ENCODE data around the gene SLK.

Gene SLK

DNA sequence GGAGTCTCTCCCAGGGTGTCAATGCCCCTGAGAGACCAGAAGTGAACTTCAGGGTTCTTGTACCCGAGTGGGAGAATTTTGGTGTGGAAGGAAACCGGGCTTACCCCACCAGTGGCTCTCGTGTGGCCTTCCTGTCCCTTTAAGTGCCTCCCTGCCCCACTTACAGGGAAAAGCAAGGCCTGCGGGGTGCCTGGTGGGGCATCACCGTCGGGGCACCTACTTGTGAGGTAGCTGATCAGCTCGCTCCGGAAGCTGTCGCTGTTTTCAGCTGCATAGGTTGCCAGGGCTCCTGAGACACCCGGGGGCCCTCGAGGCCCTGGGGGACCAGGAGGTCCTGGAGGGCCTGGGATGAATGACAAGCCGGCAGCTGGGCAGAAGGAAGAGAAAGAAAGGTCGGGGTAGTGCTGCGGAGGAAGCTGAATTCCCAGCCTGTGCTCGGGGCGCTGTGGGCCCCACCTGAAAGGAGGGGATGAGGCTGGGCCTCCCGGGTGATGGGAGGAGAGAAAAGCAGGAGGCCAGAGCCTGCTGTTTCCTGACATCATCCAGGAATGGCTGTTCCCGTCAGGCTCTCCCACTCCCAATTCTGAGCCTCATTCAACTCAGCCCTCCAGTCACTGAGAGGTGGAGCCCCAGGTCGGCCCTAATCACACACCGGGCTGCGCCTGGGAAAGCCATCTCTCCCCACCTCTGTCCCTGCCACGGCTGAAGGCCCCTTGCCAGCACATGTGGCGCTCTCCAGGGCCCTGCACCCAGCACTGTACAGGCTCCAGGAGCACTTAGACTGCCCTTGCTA lies 67.7 kb downstream of the SLK start:
- no peak for DNase-seq

GRCh38 chr10:104035194-104036068 lies 68.5 kb downstream of the SLK start:
- no peak for DNase-seq

DNA sequence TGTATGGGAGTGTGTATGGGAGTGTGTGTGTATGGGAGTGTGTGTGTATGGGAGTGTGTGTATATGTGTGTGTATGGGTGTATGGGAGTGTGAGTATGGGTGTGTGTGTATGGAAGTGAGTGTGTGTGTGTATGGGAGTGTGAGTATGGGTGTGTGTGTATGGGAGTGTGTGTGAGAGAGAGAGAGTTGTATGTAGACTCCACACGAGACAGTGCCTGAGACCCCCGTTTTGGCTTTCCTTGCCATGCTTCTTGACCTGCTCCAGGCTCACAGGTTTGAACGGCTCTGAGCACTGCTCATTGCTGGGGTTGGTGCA lies 69.1 kb downstream of the SLK start:
- no peak for DNase-seq

DNA sequence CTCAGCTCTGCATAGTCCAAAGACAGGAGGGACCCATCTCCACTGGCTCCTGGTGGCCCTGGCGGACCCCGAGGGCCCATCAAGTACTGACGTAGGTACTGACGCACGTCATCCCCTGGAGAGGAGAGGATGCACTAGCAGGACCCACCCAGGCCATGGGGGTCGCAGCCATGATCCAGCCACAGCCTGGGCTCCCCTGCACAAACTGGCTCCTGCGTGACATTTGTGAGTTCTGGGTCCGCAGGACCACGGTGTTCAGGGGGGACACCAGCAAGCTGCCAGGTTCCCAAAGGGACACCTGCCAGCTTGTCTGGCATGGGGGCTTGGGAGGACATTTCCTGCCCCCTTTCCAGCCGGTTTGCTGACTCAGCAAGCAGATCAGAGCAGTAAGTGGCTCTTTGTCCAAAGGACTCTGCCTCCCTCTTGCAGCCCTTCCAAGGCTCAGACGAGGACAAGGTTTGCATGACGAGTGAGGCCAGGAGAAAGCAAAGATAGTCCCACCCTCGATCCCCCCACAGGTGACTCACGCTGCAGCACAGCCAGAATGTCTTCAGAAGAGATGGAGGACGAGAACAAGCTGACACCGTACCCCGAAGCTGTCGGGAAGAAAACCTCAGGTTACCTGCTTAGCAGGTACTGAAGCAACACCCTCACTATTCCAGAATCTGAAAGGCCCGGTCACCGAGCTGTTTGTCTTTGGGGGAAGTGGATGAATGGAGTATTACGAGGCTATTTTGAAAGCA lies 69.7 kb downstream of the SLK start:
- no peak for DNase-seq

- no peak for DNase-seq
These were observed 70.5 kb downstream of the SLK start for GRCh38 chr10:104037261-104037951.

GRCh38 chr10:104038537-104038936 lies 71.6 kb downstream of the SLK start:
- no peak for DNase-seq

DNA sequence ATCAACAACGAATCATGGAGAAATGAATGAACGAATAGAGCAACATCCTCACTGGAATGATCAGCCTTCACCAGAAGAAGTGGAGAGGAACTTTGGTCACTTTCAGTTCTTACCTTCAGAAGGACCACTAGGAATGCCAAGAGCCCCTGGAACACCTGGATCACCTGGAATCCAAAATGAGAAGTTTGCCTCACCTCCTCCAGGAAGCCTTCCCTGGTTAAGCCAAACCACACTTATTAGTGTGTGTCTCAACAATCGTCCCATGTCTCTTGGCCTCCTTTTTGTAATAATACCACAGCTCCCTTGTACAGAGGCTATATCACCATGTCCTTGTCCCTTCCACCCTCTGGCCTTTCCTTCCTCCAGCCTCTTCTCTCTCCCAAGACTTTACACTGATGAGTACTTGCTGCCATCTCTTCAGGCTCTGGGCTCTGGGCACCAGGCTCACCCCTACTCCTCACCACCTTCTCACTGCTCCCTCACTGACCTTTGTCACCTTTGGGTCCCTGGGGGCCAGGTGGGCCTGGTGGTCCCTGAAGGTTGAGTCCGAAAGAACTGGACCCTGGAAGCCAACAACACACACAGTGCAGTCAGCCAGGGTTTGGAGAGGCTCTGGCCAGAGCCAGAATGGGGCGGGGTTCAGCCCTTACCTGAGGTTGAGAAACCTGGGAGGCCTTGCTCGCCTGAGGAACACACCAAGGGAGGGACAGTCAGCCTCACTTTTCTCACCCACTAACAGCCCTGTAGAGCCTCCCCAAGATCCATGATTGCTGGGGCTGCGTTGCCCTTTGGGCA lies 72.2 kb downstream of the SLK start:
- no peak for DNase-seq

DNA sequence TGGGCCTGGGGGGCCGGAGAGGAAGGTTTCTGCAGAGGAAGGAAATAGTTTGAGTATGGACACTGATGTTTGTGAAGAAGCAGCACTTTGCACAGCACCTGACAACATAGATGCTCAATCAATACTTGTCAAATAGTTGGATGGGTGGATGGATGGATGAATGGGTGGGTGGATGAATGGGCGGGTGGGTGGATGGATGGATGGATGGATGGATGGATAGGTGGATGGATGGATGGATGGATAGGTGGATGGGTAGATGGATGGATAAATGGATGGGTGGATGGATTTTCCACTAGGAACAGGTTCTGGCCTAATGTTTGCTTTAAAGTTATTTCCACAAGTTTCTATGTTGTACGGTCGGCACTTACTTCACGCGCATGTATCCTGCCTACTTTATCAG lies 73.4 kb downstream of the SLK start:
- no peak for DNase-seq

DNA sequence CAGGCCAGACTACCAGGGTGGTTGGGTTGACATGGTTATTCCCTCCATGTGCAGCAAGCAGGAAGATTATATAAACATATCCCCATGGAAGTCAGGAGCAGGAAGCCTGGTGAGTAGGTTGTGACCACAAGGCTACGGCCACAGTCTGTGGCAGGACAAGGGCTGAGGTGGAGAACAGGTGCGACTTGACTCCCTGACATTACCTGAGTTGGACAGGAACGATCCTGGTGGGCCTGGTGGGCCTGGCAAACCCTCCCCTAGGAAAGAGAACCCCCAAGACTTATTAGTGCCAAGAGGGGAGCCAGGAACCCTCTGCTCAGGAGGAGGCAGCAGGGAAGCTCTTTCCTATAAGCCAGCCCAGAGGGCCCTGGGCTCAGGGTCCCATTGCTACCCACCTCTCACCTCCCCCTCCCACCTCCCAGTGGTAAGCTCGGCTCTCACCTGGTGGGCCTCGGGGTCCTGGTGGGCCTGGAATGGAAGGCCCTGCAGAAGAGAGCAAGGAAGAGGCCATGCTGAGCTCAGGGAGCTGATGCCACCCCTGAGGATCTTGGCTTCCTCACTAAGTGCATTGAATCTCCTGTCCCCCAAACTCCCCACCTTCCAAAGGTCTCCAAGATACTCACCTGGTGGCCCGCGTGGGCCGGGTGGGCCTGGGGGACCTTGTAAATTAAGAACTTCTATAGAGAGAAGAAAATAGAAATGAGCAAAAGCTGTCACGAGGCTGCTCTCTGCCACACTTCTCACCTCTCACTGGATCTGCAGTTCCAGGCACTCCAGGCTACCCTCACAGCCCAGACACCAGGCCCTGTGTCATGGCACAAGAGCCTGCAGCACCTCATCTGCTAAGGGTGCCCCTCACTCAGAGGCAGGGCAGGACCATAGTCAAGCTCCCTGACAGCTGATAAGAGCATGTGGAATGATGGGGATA lies 74.2 kb downstream of the SLK start:
- no peak for DNase-seq

DNA sequence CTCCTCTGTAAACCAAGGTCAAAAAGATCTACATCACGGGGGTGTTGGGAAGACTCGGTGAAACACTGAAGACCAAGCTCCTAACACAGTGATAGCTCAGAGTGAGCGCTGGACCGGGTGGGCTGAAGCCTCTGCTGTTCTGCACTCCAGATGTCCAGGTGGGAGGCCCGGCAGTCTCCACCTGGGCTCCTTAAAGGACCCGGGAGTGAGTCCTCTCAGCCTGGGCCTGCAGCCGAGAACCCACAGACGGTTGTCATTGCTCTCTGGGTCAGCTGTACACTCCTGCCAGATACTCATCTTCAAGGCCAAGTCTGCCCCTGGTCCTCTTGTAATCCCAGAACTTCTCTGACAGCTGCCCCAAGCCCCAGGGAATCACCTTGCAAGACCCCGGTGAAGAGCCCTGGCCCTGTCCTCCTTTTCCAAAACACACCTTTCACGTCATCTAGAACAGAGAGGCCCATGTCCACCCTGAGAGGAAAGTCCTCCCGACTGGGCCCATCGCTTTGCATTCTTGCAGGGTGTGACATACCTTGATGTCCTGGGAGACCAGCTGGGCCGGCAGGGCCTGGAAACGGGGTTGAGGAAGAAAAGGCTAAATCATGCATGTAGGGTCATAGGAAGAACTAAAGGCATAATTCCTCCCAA lies 75.1 kb downstream of the SLK start:
- no peak for DNase-seq

DNA sequence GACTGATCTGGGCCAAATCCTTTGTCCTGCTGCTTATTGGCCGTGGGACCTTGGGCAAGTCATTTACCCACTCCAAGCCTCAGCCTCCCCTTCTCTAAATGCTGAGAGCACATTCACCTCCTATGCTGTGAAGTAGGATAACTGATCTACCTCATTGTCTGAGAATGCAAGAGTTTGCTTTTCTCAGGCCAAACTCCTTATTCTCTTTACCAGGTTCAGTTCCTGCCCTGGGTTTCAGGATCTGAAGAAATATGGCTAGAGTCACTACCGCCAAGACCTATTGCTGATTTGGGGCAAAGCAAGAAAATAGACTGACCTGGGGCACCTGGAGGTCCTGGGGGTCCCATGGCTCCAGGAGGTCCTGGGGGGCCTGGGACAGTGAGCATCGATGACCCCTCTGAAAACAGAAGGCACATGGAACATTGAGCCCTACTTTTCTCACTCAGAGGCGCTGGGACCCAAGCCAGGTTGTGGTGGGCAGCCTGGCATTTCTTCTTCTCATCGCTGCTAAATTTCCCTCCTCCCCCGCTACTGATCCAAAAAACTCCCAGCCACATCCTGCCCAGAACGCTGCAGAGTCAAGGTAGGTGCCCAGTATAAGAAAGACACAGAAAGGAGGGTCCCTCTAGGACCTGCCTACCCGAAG lies 76.4 kb downstream of the SLK start:
- no peak for DNase-seq

- DNase-seq, result no peak
These were observed 76.9 kb downstream of the SLK start for GRCh38 chr10:104043854-104044253.

DNA sequence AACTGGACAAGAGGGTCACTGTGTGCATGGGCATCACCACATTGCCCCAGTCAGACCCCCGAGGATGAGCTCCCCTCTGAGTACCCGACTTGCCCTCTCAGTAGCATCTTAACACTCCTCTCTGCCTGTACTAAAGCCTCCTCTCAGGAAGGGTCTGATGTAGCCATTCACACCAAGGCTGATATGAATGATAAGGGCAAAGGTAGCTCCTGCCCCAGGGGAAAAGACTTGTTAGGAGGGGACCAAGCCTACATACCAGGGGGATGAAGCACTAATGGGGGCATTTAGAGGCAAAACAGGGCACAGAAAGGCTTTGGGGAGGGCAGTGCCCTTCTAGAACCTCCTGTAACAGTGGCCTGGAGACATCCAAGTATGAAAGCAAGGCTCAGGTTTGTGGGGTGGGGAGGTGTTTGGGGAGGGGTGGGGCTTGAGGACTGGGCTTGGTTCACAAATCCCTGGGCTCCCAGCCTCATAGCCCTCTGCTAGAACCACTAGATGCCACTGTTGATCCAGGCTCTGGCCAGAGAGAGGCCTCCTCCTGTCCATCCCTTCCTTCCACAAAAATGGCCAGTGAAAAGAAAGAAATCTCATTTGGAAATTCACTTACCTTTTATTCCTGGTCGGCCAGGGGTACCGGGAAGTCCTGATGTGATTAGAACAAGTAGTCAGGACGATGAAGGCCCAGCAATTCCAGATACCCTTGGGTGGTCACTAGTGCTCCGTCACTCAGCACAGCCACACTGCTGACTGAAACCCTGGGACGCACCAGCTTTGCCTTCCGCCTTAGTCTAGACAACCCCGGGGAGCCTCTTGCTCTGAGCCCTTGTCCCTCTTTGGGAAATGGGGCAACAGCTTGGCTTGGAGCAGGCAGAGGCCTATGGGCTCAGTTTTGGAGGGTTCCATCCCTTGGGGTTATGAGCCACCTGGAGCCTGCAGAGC lies 78.5 kb downstream of the SLK start:
- DNase-seq, result peak; percentile 68

GRCh38 chr10:104046651-104047050 lies 79.7 kb downstream of the SLK start:
- DNase-seq, result no peak

DNA sequence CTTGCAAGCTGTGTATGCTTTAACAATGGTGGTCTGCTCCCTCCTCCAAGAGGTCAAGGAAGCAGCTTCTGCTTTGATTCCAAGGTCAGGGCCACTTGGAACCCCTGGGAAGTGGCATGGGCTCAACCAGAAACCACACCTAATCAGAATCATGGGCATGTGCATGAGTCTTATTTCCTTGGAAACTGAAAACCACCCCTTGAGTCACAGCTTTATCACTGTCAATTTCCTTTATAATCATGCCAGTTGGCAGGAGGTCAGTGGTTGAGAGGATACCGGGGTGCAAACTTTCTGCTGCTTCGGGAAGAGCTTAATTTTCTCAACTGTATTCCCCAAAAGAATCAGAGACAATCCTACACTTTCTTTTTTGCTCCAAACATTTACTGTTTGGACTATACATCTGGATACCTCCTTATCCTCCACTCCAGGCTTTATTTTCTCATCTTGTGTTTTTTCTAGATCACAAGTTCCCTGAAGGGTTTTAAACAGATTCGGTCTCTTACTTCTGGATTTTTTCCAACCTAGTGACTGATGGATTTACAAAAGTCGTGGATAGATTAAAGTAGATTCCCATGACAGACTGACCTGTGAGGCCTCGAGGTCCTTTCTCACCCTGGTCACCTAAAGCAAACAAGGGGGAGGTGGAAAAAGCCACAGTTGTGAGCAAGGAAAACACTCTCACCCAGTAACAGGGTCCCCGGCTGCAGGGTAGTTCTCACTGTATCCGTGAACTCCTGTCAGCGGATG lies 82.7 kb downstream of the SLK start:
- peak; percentile 67 for DNase-seq

GRCh38 chr10:104052431-104052830 lies 85.5 kb downstream of the SLK start:
- DNase-seq, result no peak

GRCh38 chr10:104053201-104053600 lies 86.3 kb downstream of the SLK start:
- DNase-seq, result no peak

DNA sequence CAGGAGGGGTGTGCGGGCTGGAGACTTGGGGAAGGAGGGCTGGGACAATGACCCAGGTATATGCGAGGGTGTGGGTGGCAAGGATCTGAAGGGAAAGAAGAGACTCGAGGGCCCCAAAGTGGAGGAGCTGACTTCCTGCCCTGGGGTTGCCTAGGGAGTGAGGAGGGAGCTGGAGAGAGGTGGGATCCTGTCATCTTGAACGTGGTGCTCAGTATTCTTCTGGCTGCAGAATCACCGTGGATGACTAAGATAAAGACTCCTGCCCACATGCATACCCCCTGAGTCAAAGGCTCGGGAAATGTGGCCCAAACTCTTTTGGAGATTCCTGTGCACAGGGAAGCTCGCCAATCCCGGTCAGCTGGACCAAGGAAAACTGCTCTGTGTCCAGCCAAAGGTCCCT lies 87.5 kb downstream of the SLK start:
- DNase-seq, result peak; percentile 90
